Left ventricle myocardium inferior (tissue), 1 donor: Measurements from ENCODE around the gene ARHGAP26. TPM values are rescaled to one million over a fixed set of nuclear protein-coding genes. Genes with fewer than 3 reads are reported as not detected.

Source experiments
- DNase-seq: peaks from one replicate; pipeline ENCODE4 v3.0.0-alpha.2; 2020
- H3K27ac ChIP-seq: fragments of 200-600 bp; replicated peaks from 2 replicates; pipeline ENCODE4 v1.8.0; 2021
- H3K27me3 ChIP-seq: fragments of 200-600 bp; 2 replicates; pipeline ENCODE4 v1.8.0; 2021; ENCODE audit warnings: low read depth
- H3K36me3 ChIP-seq: fragments of 200-600 bp; 2 replicates; pipeline ENCODE4 v1.8.0; 2021
- H3K4me1 ChIP-seq: fragments of 200-600 bp; 2 replicates; pipeline ENCODE4 v1.8.0; 2021
- H3K4me3 ChIP-seq: fragments of 200-600 bp; 2 replicates; pipeline ENCODE4 v1.8.0; 2021; ENCODE audit warnings: mild to moderate bottlenecking, moderate library complexity
- H3K9me3 ChIP-seq: fragments of 200-600 bp; replicated peaks from 2 replicates; pipeline ENCODE4 v1.8.0; 2021
- intact Hi-C: fragments of 100-400 bp; cut with micrococcal nuclease; formaldehyde crosslinking; loops from one replicate; pipeline ENCODE4 v1.11.0; 2022
- total RNA-seq: library from RNA; stranded (reverse); fragmentation: NEBNext Ultra II Directional; extraction: Animal tissue kit (Norgen Biotek cat#: 25700); gene quantifications from one replicate; pipeline ENCODE4 v1.2.1, GENCODE V29; 2021
- TF ChIP-seq, protein P1 (sequence below): fragments of 200-600 bp; IDR thresholded peaks from 2 replicates; pipeline ENCODE4 v1.8.0; 2021; ENCODE audit warnings: antibody characterized with exemption, mild to moderate bottlenecking, borderline replicate concordance
- donor health status: DM: no; HTN: yes; CAD: no; lungs with severe emphysema.

ARHGAP26 gene
- total RNA-seq, 1 donor from 2014 or later: 35.7 TPM

DNA sequence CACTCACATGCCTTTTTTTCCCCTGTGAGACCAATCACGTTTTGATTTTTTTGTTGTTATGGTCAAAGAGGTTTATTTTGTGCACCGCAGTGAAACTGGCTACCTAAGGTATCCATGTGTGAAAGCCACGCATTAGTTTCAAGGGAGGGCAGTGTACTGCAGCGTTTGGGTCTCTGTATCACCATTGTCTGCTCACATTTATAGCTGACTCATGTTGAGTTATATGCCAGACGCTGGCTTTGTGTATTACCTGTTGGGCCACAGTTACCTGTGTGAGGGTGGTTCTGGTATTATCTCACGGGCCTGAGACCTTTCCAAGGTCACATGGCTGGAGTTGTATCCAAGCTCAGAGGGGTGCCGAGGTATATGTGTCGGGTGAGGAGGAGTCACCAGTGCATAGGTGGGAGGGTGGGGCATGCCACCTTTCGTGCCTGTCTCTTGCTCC is 75.8 kb downstream of the ARHGAP26 start:
- intact Hi-C loops: no loop called here
- Histone ChIP-seq H3K27me3 (no peaks in the 10 kb centered on the region), H3K4me3 (no peak overlapping the region), H3K4me1 (peaks cover 100% of the 10 kb centered on the region), H3K9me3 (no peaks in the 10 kb centered on the region), H3K27ac (peak overlapping the region; percentile 84), H3K36me3 (no peaks in the 10 kb centered on the region)
- no peak for DNase-seq
- TF ChIP-seq, protein P1, sequence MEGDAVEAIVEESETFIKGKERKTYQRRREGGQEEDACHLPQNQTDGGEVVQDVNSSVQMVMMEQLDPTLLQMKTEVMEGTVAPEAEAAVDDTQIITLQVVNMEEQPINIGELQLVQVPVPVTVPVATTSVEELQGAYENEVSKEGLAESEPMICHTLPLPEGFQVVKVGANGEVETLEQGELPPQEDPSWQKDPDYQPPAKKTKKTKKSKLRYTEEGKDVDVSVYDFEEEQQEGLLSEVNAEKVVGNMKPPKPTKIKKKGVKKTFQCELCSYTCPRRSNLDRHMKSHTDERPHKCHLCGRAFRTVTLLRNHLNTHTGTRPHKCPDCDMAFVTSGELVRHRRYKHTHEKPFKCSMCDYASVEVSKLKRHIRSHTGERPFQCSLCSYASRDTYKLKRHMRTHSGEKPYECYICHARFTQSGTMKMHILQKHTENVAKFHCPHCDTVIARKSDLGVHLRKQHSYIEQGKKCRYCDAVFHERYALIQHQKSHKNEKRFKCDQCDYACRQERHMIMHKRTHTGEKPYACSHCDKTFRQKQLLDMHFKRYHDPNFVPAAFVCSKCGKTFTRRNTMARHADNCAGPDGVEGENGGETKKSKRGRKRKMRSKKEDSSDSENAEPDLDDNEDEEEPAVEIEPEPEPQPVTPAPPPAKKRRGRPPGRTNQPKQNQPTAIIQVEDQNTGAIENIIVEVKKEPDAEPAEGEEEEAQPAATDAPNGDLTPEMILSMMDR: no peak

GRCh38 chr5:142846406-142846805 is 76.2 kb downstream of the ARHGAP26 start:
- H3K27me3 ChIP-seq: no peaks in the 10 kb centered on the region
- intact Hi-C loops: no loop called here
- TF ChIP-seq, protein P1: no peak
- no peaks in the 10 kb centered on the region for H3K36me3 ChIP-seq
- no peaks in the 10 kb centered on the region for H3K9me3 ChIP-seq
- H3K4me1 ChIP-seq: peaks cover 100% of the 10 kb centered on the region
- no peak for DNase-seq
- H3K27ac ChIP-seq: peak overlapping the region; percentile 84
- no peak overlapping the region for H3K4me3 ChIP-seq

DNA sequence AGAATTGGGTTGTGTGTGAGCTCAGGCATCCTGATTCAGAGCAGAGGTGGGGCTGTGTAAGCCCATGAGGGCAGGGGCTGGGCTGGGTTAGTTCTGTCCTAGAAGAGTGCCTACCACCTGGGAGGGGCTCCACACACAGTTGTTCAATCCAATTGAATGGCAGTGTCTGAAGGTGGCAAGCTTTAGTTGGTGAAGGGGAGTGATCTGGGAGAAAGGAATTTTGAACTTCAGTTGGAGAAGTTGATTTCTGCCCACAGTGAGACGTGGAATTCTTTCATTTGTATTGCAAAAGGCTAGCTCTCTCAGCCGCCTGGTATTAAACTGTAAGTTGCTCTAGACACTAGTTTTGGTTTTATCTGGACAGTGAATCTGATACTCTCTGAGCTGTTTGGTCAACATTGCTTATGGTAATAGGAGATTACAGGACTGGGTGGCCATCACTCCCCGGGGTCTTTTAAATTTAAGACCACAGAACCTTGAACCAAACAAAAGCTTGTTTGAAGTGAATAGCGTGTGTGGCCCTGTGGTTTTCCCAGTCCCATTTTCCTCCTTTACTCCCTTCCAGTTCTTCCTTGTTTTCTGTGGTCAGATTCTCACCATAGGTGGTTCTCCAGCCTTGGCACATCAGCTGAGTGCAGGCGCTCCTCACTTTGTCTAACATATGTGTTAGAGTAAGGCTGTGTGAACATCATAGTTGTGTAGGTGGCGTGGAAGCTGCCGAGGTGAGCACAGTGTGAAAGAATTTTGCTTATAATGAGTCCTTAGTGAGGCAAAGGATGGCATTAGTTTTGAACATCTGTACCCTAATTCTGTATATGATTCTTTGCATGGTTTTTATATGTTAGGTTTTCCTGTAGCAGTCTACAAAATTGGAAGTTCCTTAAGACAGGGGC is 78.0 kb downstream of the ARHGAP26 start:
- DNase-seq: no peak
- TF ChIP-seq, protein P1: no peak
- no peak overlapping the region for H3K27ac ChIP-seq
- no peaks in the 10 kb centered on the region for H3K9me3 ChIP-seq
- H3K27me3 ChIP-seq: no peaks in the 10 kb centered on the region
- H3K4me3 ChIP-seq: no peak overlapping the region
- intact Hi-C loops: no loop called here
- no peaks in the 10 kb centered on the region for H3K36me3 ChIP-seq
- peaks cover 100% of the 10 kb centered on the region for H3K4me1 ChIP-seq

DNA sequence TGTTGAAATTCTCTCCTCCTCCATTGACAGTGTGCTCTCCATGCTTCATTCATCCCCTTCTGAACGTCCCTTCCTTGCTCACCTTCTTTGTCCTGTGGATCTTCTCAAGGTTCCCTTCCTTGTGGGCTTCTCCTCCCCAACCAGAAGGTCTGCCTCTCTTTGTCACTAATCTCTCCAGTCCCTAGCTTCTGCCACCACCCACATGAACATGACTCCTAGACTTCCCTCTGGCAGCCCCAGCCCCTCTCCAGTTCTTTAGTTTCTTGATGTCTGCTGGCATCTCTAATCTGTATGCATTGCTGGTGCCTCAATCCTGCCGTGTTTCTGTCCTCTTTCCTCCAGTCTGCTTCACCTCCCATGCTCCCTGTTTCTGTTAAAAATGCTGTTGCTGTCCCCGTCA is 79.3 kb downstream of the ARHGAP26 start:
- H3K4me1 ChIP-seq: peaks cover 100% of the 10 kb centered on the region
- H3K27ac ChIP-seq: no peak overlapping the region
- no peaks in the 10 kb centered on the region for H3K36me3 ChIP-seq
- no peak for DNase-seq
- H3K9me3 ChIP-seq: no peaks in the 10 kb centered on the region
- intact Hi-C loops: no loop called here
- TF ChIP-seq, protein P1: no peak
- H3K4me3 ChIP-seq: no peak overlapping the region
- no peaks in the 10 kb centered on the region for H3K27me3 ChIP-seq

GRCh38 chr5:142849880-142850279 is 79.7 kb downstream of the ARHGAP26 start:
- no peak overlapping the region for H3K27ac ChIP-seq
- H3K27me3 ChIP-seq: no peaks in the 10 kb centered on the region
- no peaks in the 10 kb centered on the region for H3K9me3 ChIP-seq
- intact Hi-C loops: no loop called here
- peaks cover 100% of the 10 kb centered on the region for H3K4me1 ChIP-seq
- H3K4me3 ChIP-seq: no peak overlapping the region
- TF ChIP-seq, protein P1: no peak
- H3K36me3 ChIP-seq: no peaks in the 10 kb centered on the region
- DNase-seq: no peak
